GM23338 (cell line): ENCODE data around the gene PRKACA. TPM values are rescaled to one million over a fixed set of nuclear protein-coding genes. Genes with fewer than 3 reads are reported as not detected.

Experiments
- ATAC-seq: fragments of 200-7000 bp; cut with Tn5 transposase; 3 replicates; pipeline ENCODE4 v1.9.1; 2020
- DNase-seq: peaks from one replicate; pipeline ENCODE4 v3.0.0-alpha.2; 2015; ENCODE audit warnings: low spot score
- H2AFZ ChIP-seq: fragments of 200-600 bp; sonication (generic); 2 replicates; pipeline ENCODE4 v1.8.0; 2016; ENCODE audit warnings: antibody characterized with exemption, mild to moderate bottlenecking, moderate library complexity
- H3F3A ChIP-seq: fragments of 200-600 bp; sonication (generic); replicated peaks from 2 replicates; pipeline ENCODE4 v1.8.0; 2017; ENCODE audit warnings: antibody characterized with exemption, mixed run types, low read depth
- H3K27ac ChIP-seq: fragments of 200-600 bp; sonication (generic); 2 replicates; pipeline ENCODE4 v1.6.1; 2016; ENCODE audit warnings: low read depth
- H3K27me3 ChIP-seq: fragments of 200-600 bp; sonication (generic); 2 replicates; pipeline ENCODE4 v1.8.0; 2016; ENCODE audit warnings: mild to moderate bottlenecking, mixed run types, moderate library complexity; ENCODE audit not compliant: insufficient read depth
- H3K36me3 ChIP-seq: fragments of 200-600 bp; sonication (generic); 2 replicates; pipeline ENCODE4 v1.8.0; 2016; ENCODE audit warnings: mild to moderate bottlenecking; ENCODE audit not compliant: insufficient read depth
- H3K4me1 ChIP-seq: fragments of 200-600 bp; sonication (generic); 2 replicates; pipeline ENCODE4 v1.8.0; 2016; ENCODE audit warnings: mild to moderate bottlenecking, moderate library complexity; ENCODE audit not compliant: insufficient read depth
- H3K4me2 ChIP-seq: fragments of 200-600 bp; sonication (generic); 2 replicates; pipeline ENCODE4 v1.7.1; 2017; ENCODE audit warnings: mixed run types
- H3K4me3 ChIP-seq: fragments of 200-600 bp; sonication (generic); 2 replicates; pipeline ENCODE4 v1.6.1; 2016; ENCODE audit warnings: mixed run types
- H3K79me2 ChIP-seq: fragments of 200-600 bp; sonication (generic); replicated peaks from 2 replicates; pipeline ENCODE4 v1.8.0; 2017; ENCODE audit warnings: mild to moderate bottlenecking; ENCODE audit not compliant: insufficient read depth
- H3K9me2 ChIP-seq: fragments of 200-600 bp; sonication (generic); 2 replicates; pipeline ENCODE4 v1.8.0; 2017; ENCODE audit not compliant: insufficient read depth
- H4K20me1 ChIP-seq: fragments of 200-600 bp; sonication (generic); replicated peaks from 2 replicates; pipeline ENCODE4 v1.8.0; 2017; ENCODE audit warnings: mild to moderate bottlenecking; ENCODE audit not compliant: insufficient read depth
- H3K27ac Mint-ChIP-seq: 2 replicates; pipeline ENCODE4 v1.8.0; 2020; ENCODE audit warnings: inconsistent platforms, mild to moderate bottlenecking, moderate library complexity, mixed read lengths
- H3K27me3 Mint-ChIP-seq: 3 replicates; pipeline ENCODE4 v1.8.0; 2022; ENCODE audit warnings: low read depth, mild to moderate bottlenecking, moderate library complexity, mixed read lengths, inconsistent platforms; ENCODE audit not compliant: insufficient read depth, poor library complexity
- H3K36me3 Mint-ChIP-seq: 3 replicates; pipeline ENCODE4 v1.8.0; 2021; ENCODE audit warnings: low read depth, mild to moderate bottlenecking, inconsistent platforms, moderate library complexity, mixed read lengths
- H3K4me1 Mint-ChIP-seq: 3 replicates; pipeline ENCODE4 v1.8.0; 2020; ENCODE audit warnings: mild to moderate bottlenecking, inconsistent platforms, mixed read lengths
- H3K4me3 Mint-ChIP-seq: 3 replicates; pipeline ENCODE4 v1.8.0; 2021; ENCODE audit warnings: moderate library complexity, mild to moderate bottlenecking, inconsistent platforms, mixed read lengths
- H3K9me3 Mint-ChIP-seq: 3 replicates; pipeline ENCODE4 v1.8.0; 2020; ENCODE audit warnings: moderate library complexity, mild to moderate bottlenecking, inconsistent platforms, mixed read lengths
- CREB1 ChIP-seq: fragments of 250-450 bp; sonication (Bioruptor Pico); IDR thresholded peaks from 2 replicates; pipeline ENCODE4 v1.5.0; 2020; ENCODE audit warnings: low read depth, mild to moderate bottlenecking, moderate library complexity
- EZH2phosphoT487 ChIP-seq: fragments of 200-600 bp; sonication (generic); IDR thresholded peaks from one replicate; pipeline ENCODE4 v1.8.1; 2018; ENCODE audit warnings: antibody characterized with exemption; ENCODE audit not compliant: unreplicated experiment
- NANOG ChIP-seq: IDR thresholded peaks from 2 replicates; pipeline ENCODE4 v1.6.1; 2016; ENCODE audit warnings: antibody characterized with exemption, borderline replicate concordance
- polyA plus RNA-seq: library from polyadenylated mRNA; unstranded; fragments of >200 nt; fragmentation: Nextera tagmentation; extraction: Ambion mirVana; gene quantifications from 2 replicates; pipeline ENCODE4 v1.2.1, GENCODE V29; 2016
- total RNA-seq: library from RNA; depleted of rRNA; stranded (reverse); fragments of >200 nt; shearing (Covaris generic); gene quantifications from 2 replicates; pipeline ENCODE4 v1.2.3, GENCODE V29; 2014
- TF ChIP-seq, protein P1 (sequence below): IDR thresholded peaks from one replicate; pipeline ENCODE4 v1.6.1; 2018; ENCODE audit warnings: antibody characterized with exemption; ENCODE audit not compliant: unreplicated experiment
- TF ChIP-seq, protein P2 (sequence below): fragments of 250-450 bp; sonication (Bioruptor Pico); IDR thresholded peaks from 2 replicates; pipeline ENCODE4 v1.5.0; 2020; ENCODE audit warnings: mild to moderate bottlenecking, moderate library complexity

Gene PRKACA
- total and polyA plus RNA-seq, 2 experiments from 2014 or later = 13.0 to 31.3 TPM

DNA sequence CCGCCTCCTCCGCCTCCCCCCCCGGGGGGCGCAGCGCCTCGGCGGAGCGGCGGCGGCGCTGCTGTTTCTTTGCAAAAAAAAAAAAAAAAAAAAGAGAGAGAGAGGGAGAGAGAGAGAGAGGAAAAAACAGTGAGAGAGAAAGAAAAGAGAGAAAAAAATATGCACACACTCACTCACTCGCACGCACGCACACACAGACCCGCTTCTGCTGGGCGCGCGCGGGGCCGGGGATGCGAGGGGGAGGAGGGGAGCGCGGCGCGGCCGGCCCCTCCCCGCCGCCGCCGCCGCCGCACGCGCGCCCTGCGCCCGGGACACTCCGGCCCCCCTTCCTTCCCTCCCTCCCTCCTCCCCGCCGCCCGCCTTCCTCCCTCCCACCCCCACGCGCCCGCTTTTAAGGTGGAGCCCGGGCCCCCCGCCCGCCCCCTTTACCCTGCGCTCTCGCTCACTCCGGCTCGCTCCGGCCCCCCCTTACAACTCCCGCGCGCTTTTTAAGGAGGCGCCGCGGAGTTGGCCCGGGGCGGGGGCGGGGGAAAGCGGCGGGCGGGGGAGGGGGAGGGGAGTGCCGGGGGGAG is 27.0 kb downstream of the PRKACA start, which contains the start of gene SAMD1:
Gene SAMD1 (minus strand): TSS at position 243 of the 572 bp plus-strand sequence.
- Mint-ChIP-seq H3K4me1 (peaks cover 12% of the 10 kb centered on the region), H3K4me3 (peak within 1 kb of the TSS; percentile 91), H3K27me3 (peaks cover 23% of the 10 kb centered on the region), H3K9me3 (peaks cover 15% of the 10 kb centered on the region), H3K36me3 (peaks cover 28% of the 10 kb centered on the region), H3K27ac (no peak within 1 kb of the TSS)
- Histone ChIP-seq H2AFZ (peak within 1 kb of the TSS; percentile 90), H3K36me3 (peaks cover 9% of the 10 kb centered on the region; the same call in 1 of the 2 replicates), H3K9me2 (no peaks in the 10 kb centered on the region), H3K4me3 (peak within 1 kb of the TSS; percentile 93), H3K27ac (0 out of 2 replicates have a peak within 1 kb of the TSS, but pooled peaks have one; percentile 55), H4K20me1 (peaks cover 6% of the 10 kb centered on the region; the same call in 1 of the 2 replicates), H3K27me3 (peaks cover 27% of the 10 kb centered on the region), H3F3A (peaks cover 26% of the 10 kb centered on the region), H3K79me2 (no peaks in the 10 kb centered on the region), H3K4me2 (peak within 1 kb of the TSS; percentile 99), H3K4me1 (peaks cover 8% of the 10 kb centered on the region)
- TF ChIP-seq EZH2phosphoT487 (no peak), NANOG (no peak), CREB1 (CRISPR knock-in tag) (no peak)
- TF ChIP-seq, protein P1, sequence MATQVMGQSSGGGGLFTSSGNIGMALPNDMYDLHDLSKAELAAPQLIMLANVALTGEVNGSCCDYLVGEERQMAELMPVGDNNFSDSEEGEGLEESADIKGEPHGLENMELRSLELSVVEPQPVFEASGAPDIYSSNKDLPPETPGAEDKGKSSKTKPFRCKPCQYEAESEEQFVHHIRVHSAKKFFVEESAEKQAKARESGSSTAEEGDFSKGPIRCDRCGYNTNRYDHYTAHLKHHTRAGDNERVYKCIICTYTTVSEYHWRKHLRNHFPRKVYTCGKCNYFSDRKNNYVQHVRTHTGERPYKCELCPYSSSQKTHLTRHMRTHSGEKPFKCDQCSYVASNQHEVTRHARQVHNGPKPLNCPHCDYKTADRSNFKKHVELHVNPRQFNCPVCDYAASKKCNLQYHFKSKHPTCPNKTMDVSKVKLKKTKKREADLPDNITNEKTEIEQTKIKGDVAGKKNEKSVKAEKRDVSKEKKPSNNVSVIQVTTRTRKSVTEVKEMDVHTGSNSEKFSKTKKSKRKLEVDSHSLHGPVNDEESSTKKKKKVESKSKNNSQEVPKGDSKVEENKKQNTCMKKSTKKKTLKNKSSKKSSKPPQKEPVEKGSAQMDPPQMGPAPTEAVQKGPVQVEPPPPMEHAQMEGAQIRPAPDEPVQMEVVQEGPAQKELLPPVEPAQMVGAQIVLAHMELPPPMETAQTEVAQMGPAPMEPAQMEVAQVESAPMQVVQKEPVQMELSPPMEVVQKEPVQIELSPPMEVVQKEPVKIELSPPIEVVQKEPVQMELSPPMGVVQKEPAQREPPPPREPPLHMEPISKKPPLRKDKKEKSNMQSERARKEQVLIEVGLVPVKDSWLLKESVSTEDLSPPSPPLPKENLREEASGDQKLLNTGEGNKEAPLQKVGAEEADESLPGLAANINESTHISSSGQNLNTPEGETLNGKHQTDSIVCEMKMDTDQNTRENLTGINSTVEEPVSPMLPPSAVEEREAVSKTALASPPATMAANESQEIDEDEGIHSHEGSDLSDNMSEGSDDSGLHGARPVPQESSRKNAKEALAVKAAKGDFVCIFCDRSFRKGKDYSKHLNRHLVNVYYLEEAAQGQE = no peak
- TF ChIP-seq, protein P2, sequence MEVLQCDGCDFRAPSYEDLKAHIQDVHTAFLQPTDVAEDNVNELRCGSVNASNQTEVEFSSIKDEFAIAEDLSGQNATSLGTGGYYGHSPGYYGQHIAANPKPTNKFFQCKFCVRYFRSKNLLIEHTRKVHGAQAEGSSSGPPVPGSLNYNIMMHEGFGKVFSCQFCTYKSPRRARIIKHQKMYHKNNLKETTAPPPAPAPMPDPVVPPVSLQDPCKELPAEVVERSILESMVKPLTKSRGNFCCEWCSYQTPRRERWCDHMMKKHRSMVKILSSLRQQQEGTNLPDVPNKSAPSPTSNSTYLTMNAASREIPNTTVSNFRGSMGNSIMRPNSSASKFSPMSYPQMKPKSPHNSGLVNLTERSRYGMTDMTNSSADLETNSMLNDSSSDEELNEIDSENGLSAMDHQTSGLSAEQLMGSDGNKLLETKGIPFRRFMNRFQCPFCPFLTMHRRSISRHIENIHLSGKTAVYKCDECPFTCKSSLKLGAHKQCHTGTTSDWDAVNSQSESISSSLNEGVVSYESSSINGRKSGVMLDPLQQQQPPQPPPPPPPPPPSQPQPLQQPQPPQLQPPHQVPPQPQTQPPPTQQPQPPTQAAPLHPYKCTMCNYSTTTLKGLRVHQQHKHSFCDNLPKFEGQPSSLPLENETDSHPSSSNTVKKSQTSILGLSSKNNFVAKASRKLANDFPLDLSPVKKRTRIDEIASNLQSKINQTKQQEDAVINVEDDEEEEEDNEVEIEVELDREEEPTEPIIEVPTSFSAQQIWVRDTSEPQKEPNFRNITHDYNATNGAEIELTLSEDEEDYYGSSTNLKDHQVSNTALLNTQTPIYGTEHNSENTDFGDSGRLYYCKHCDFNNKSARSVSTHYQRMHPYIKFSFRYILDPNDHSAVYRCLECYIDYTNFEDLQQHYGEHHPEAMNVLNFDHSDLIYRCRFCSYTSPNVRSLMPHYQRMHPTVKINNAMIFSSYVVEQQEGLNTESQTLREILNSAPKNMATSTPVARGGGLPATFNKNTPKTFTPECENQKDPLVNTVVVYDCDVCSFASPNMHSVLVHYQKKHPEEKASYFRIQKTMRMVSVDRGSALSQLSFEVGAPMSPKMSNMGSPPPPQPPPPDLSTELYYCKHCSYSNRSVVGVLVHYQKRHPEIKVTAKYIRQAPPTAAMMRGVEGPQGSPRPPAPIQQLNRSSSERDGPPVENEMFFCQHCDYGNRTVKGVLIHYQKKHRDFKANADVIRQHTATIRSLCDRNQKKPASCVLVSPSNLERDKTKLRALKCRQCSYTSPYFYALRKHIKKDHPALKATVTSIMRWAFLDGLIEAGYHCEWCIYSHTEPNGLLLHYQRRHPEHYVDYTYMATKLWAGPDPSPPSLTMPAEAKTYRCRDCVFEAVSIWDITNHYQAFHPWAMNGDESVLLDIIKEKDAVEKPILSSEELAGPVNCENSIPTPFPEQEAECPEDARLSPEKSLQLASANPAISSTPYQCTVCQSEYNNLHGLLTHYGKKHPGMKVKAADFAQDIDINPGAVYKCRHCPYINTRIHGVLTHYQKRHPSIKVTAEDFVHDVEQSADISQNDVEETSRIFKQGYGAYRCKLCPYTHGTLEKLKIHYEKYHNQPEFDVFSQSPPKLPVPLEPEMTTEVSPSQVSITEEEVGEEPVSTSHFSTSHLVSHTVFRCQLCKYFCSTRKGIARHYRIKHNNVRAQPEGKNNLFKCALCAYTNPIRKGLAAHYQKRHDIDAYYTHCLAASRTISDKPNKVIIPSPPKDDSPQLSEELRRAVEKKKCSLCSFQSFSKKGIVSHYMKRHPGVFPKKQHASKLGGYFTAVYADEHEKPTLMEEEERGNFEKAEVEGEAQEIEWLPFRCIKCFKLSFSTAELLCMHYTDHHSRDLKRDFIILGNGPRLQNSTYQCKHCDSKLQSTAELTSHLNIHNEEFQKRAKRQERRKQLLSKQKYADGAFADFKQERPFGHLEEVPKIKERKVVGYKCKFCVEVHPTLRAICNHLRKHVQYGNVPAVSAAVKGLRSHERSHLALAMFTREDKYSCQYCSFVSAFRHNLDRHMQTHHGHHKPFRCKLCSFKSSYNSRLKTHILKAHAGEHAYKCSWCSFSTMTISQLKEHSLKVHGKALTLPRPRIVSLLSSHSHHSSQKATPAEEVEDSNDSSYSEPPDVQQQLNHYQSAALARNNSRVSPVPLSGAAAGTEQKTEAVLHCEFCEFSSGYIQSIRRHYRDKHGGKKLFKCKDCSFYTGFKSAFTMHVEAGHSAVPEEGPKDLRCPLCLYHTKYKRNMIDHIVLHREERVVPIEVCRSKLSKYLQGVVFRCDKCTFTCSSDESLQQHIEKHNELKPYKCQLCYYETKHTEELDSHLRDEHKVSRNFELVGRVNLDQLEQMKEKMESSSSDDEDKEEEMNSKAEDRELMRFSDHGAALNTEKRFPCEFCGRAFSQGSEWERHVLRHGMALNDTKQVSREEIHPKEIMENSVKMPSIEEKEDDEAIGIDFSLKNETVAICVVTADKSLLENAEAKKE (CRISPR knock-in tag) = no peak
- ATAC-seq (peak; percentile 20; the same call in 2 of the 3 replicates), DNase-seq (peak; percentile 92)
